Right lobe of liver (tissue), 4 donors: Measurements from ENCODE around the gene KLHL6.

Experiments
- CTCF ChIP-seq, 4 donors: fragments of 200-600 bp in 3 of 4; fragments of 450-650 bp in 1 of 4; IDR thresholded peaks; one replicate each; pipeline versions ENCODE4 v1.5.1 to v1.8.0; 2016 to 2022; ENCODE audit warnings: antibody characterized with exemption in 4 of 4, mild to moderate bottlenecking in 2 of 4
- POLR2A ChIP-seq: fragments of 450-650 bp; IDR thresholded peaks from one replicate; pipeline ENCODE4 v1.6.1; 2017; ENCODE audit warnings: antibody characterized with exemption, mild to moderate bottlenecking
- donor health status: DM: no; HTN: no; CAD: no.
- donor health status: DM: no; HTN: no; CAD: no.
- donor health status: DM: no; HTN: yes; CAD: no.

GRCh38 chr3:183477801-183478456 lies 77.6 kb downstream of the KLHL6 start:
- TF ChIP-seq POLR2A: no peak
- TF ChIP-seq CTCF (IDR thresholded peaks at IDR 0.05): no peak
